Trophoblast cell (in vitro differentiated cells and primary cell): ENCODE measurements around the gene PIP5K1B.

ENCODE experiments used
- DNase-seq, 2 donors: peaks; one replicate each; pipeline ENCODE4 v3.0.0-alpha.2; 2016
- H2AFZ ChIP-seq: 2 replicates; pipeline ENCODE4 v1.6.1; 2013; ENCODE audit warnings: low read length, moderate library complexity, mild to moderate bottlenecking; ENCODE audit not compliant: insufficient read depth, poor library complexity
- H2AK5ac ChIP-seq: 2 replicates; pipeline ENCODE4 v1.6.1; 2013; ENCODE audit warnings: mild to moderate bottlenecking, low read length
- H2BK120ac ChIP-seq: 2 replicates; pipeline ENCODE4 v1.6.1; 2013; ENCODE audit warnings: low read length, mild to moderate bottlenecking, moderate library complexity; ENCODE audit not compliant: insufficient read depth, poor library complexity
- H2BK12ac ChIP-seq: 2 replicates; pipeline ENCODE4 v1.6.1; 2013; ENCODE audit warnings: mild to moderate bottlenecking, low read length, moderate library complexity
- H2BK5ac ChIP-seq: 2 replicates; pipeline ENCODE4 v1.6.1; 2013; ENCODE audit warnings: low read length, low read depth, moderate library complexity, mild to moderate bottlenecking; ENCODE audit not compliant: poor library complexity
- H3K14ac ChIP-seq: 2 replicates; pipeline ENCODE4 v1.6.1; 2013; ENCODE audit warnings: mild to moderate bottlenecking, low read length
- H3K18ac ChIP-seq: 2 replicates; pipeline ENCODE4 v1.6.1; 2013; ENCODE audit warnings: mild to moderate bottlenecking, low read length
- H3K23ac ChIP-seq: 2 replicates; pipeline ENCODE4 v1.6.1; 2013; ENCODE audit warnings: low read length
- H3K27ac ChIP-seq: 2 replicates; pipeline ENCODE4 v1.5.1; 2013; ENCODE audit warnings: low read depth, mild to moderate bottlenecking, inconsistent platforms, low read length, moderate library complexity
- H3K27me3 ChIP-seq: 2 replicates; pipeline ENCODE4 v1.6.1; 2013; ENCODE audit warnings: inconsistent platforms, mild to moderate bottlenecking, low read length, moderate library complexity; ENCODE audit not compliant: insufficient read depth
- H3K36me3 ChIP-seq, 2 experiments: 1 replicate in 1 of 2; 2 replicates in 1 of 2; pipeline ENCODE4 v1.6.1; 2013; ENCODE audit warnings: low read length in 2 of 2, mild to moderate bottlenecking in 2 of 2, moderate library complexity in 1 of 2; ENCODE audit not compliant: insufficient read depth in 2 of 2, control insufficient read depth in 1 of 2
- H3K4ac ChIP-seq: 2 replicates; pipeline ENCODE4 v1.6.1; 2013; ENCODE audit warnings: low read depth, mild to moderate bottlenecking, low read length, moderate library complexity
- H3K4me1 ChIP-seq, 2 experiments: 1 replicate in 1 of 2; 2 replicates in 1 of 2; pipeline ENCODE4 v1.6.1; 2013; ENCODE audit warnings: low read length in 2 of 2, mild to moderate bottlenecking in 2 of 2, moderate library complexity in 1 of 2; ENCODE audit not compliant: insufficient read depth in 2 of 2, control insufficient read depth in 1 of 2
- H3K4me2 ChIP-seq: 2 replicates; pipeline ENCODE4 v1.6.1; 2013; ENCODE audit warnings: inconsistent platforms, mild to moderate bottlenecking, low read length, moderate library complexity
- H3K4me3 ChIP-seq: 2 replicates; pipeline ENCODE4 v1.5.1; 2013; ENCODE audit warnings: mild to moderate bottlenecking, low read depth, low read length, inconsistent platforms
- H3K79me1 ChIP-seq: one replicate; pipeline ENCODE4 v1.6.1; 2013; ENCODE audit warnings: low read length
- H3K79me2 ChIP-seq: 2 replicates; pipeline ENCODE4 v1.6.1; 2013; ENCODE audit warnings: low read length, mild to moderate bottlenecking; ENCODE audit not compliant: control insufficient read depth, insufficient read depth, poor library complexity
- H3K9ac ChIP-seq: 2 replicates; pipeline ENCODE4 v1.6.1; 2013; ENCODE audit warnings: mild to moderate bottlenecking, low read length
- H3K9me3 ChIP-seq: 2 replicates; pipeline ENCODE4 v1.6.1; 2013; ENCODE audit warnings: low read depth, mild to moderate bottlenecking, control low read depth, inconsistent platforms, low read length; ENCODE audit not compliant: insufficient read depth
- H4K12ac ChIP-seq: 2 replicates; pipeline ENCODE4 v1.6.1; 2013; ENCODE audit warnings: low read depth, mild to moderate bottlenecking, low read length, moderate library complexity
- H4K8ac ChIP-seq: 2 replicates; pipeline ENCODE4 v1.6.1; 2013; ENCODE audit warnings: low read depth, mild to moderate bottlenecking, low read length, moderate library complexity
- H4K91ac ChIP-seq: one replicate; pipeline ENCODE4 v1.6.1; 2013; ENCODE audit warnings: low read depth, mild to moderate bottlenecking, low read length, moderate library complexity
- whole genome bisulfite sequencing: extraction: QIAGEN DNeasy Blood & Tissue Kit; methylation state at CpG from one replicate; pipeline ENCODE4 v1.1.7; 2013; ENCODE audit warnings: missing lambda C conversion rate; ENCODE audit not compliant: insufficient read length, insufficient coverage; ENCODE audit errors: extremely low coverage; 5-methylcytosine and 5-hydroxymethylcytosine counted together

Gene PIP5K1B

DNA sequence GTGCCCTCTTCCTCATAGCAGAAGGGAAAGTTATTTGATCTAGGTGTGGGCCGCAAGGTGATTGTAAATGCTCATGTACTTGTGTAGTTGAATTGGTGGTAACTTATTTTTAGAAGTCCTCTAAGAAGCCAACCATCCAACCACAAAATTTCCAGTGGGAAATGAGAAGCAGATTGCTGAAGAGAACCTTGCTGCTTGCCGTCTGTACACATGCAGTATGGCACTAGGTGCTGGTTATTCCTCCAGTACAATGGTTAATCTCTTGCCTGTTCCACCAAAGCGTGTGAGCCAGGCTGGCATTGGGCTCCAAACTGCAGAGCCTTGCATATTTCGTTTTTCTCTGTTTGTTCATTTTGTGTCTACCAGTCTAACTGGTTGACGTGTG is 28.0 kb downstream of the PIP5K1B start:
- no peak overlapping the region for H3K18ac ChIP-seq
- H3K9ac ChIP-seq = no peak overlapping the region
- peak in 1 of 2 donors; percentile 38 for DNase-seq
- WGBS = no CpG with 5 or more reads among the region's 5 CpGs
- H3K79me1 ChIP-seq = no peaks in the 10 kb centered on the region
- no peaks in the 10 kb centered on the region for H3K4me1 ChIP-seq
- H3K4me3 ChIP-seq = no peak overlapping the region
- no peaks in the 10 kb centered on the region for H3K27me3 ChIP-seq
- no peak overlapping the region for H3K27ac ChIP-seq
- no peak overlapping the region for H4K91ac ChIP-seq
- H2BK120ac ChIP-seq = no peak overlapping the region
- no peak overlapping the region for H2BK5ac ChIP-seq
- no peak overlapping the region for H3K4ac ChIP-seq
- H2BK12ac ChIP-seq = no peak overlapping the region
- no peak overlapping the region for H2AFZ ChIP-seq
- no peak overlapping the region for H3K4me2 ChIP-seq
- no peak overlapping the region for H4K12ac ChIP-seq
- no peaks in the 10 kb centered on the region for H3K36me3 ChIP-seq
- H3K9me3 ChIP-seq = no peaks in the 10 kb centered on the region
- H2AK5ac ChIP-seq = no peak overlapping the region
- no peak overlapping the region for H4K8ac ChIP-seq
- no peaks in the 10 kb centered on the region for H3K79me2 ChIP-seq
- H3K14ac ChIP-seq = no peak overlapping the region
- no peak overlapping the region for H3K23ac ChIP-seq

DNA sequence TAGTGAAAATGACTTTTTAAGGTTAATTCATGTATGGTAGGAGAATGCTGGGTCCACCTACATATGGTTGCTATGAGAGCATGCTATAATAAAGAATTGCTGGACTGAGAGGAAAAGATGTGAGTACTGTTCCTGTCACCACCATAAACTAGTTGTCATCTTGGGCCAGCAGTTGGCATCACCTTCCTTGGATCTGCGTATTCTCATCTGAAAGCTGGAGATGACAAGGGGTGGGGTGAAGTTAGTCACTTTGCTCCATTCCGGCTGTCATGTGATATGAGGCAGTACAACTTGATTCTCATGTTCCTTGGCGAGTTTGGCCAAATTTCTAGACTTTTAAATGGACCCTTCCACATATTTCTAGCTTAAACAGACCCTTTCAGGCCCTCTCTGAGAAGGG is 33.3 kb downstream of the PIP5K1B start:
- Histone ChIP-seq H2BK120ac (no peak overlapping the region), H3K4me2 (no peak overlapping the region), H4K12ac (no peak overlapping the region), H3K4me1 (peaks cover 3 to 4% of the 10 kb centered on the region in 2 experiments), H3K14ac (no peak overlapping the region), H3K79me1 (no peaks in the 10 kb centered on the region), H2BK5ac (no peak overlapping the region), H4K8ac (no peak overlapping the region), H3K27ac (no peak overlapping the region), H3K4ac (no peak overlapping the region), H3K36me3 (no peaks in the 10 kb centered on the region), H3K9me3 (no peaks in the 10 kb centered on the region), H3K23ac (no peak overlapping the region), H3K79me2 (no peaks in the 10 kb centered on the region), H3K9ac (no peak overlapping the region), H3K27me3 (no peaks in the 10 kb centered on the region), H3K4me3 (no peak overlapping the region), H2AK5ac (no peak overlapping the region), H4K91ac (no peak overlapping the region), H3K18ac (no peak overlapping the region), H2BK12ac (no peak overlapping the region), H2AFZ (no peak overlapping the region)
- WGBS = no CpG with 5 or more reads among the region's 3 CpGs
- no peak for DNase-seq

DNA sequence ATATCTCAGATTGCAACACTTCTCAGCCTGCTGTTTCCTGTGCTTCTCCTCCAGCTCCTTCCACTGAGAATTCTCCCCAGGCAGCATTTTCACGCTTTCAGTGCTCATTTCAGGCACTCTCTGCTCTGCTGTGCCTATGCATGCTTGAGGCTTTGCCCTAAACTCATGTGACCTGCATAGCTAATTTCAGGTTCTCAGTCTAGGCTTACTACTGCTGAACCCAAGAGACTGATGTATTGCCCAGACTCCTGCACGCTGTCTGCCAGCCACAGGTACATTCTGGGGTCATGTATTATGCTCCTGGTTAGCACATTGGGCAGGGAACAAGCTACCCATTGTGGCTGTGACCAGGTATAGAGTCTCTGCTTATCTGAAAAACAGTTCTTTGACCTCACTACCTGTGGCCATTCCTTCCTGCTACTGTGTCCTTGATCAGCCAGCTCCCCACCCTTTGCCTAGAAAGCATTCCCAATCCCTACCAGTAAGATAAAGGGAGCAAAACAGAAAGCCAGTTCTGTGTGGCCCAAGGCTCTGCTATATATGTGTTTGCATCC is 34.7 kb downstream of the PIP5K1B start:
- no peaks in the 10 kb centered on the region for H3K36me3 ChIP-seq

DNA sequence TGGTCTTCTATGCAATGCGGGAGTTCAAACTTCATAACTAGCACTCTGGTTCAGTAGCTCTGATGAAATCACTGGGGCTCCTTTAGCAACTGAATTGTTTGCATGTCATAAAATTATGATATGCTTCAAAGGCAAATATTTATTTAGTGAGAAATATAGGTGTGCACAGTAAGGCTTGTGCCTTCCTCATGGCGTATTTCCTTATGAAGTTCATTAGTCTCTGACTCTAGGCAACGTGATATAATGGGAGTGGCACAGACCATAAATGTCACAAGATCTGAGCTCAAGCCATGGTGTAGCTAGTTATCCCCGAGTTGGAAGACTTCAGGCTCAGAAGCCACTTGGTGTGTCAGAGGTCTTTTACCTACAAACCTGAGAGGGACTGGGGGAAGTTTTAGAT is 35.5 kb downstream of the PIP5K1B start:
- H3K14ac ChIP-seq = no peak overlapping the region
- H3K9me3 ChIP-seq = no peaks in the 10 kb centered on the region
- H3K27me3 ChIP-seq = no peaks in the 10 kb centered on the region
- H3K4me1 ChIP-seq = peaks cover 3 to 8% of the 10 kb centered on the region in 2 experiments
- H2BK5ac ChIP-seq = no peak overlapping the region
- H3K18ac ChIP-seq = no peak overlapping the region
- H4K8ac ChIP-seq = no peak overlapping the region
- no peaks in the 10 kb centered on the region for H3K79me1 ChIP-seq
- no peak overlapping the region for H3K4me3 ChIP-seq
- no peak overlapping the region for H3K23ac ChIP-seq
- peak in 1 of 2 donors; percentile 77 for DNase-seq
- no peak overlapping the region for H3K27ac ChIP-seq
- no peak overlapping the region for H3K4ac ChIP-seq
- no peak overlapping the region for H2AFZ ChIP-seq
- no peak overlapping the region for H3K4me2 ChIP-seq
- no CpG with 5 or more reads among the region's 4 CpGs for WGBS
- H3K9ac ChIP-seq = no peak overlapping the region
- no peak overlapping the region for H4K91ac ChIP-seq
- H3K79me2 ChIP-seq = no peaks in the 10 kb centered on the region
- H2BK12ac ChIP-seq = no peak overlapping the region
- H2BK120ac ChIP-seq = no peak overlapping the region
- no peak overlapping the region for H4K12ac ChIP-seq
- no peak overlapping the region for H2AK5ac ChIP-seq
- H3K36me3 ChIP-seq = no peaks in the 10 kb centered on the region

More for the DNA sequence above, 34.7 kb downstream of the PIP5K1B start:
- peaks cover 3 to 4% of the 10 kb centered on the region in 2 experiments for H3K4me1 ChIP-seq
- H2BK120ac ChIP-seq = no peak overlapping the region
- H4K91ac ChIP-seq = no peak overlapping the region
- H3K4me2 ChIP-seq = no peak overlapping the region
- DNase-seq = peak; percentile 27 to 52
- no peak overlapping the region for H4K12ac ChIP-seq
- peak overlapping the region; percentile 12 for H2AFZ ChIP-seq
- no peaks in the 10 kb centered on the region for H3K79me2 ChIP-seq
- H3K27me3 ChIP-seq = no peaks in the 10 kb centered on the region
- no peaks in the 10 kb centered on the region for H3K79me1 ChIP-seq
- H3K14ac ChIP-seq = no peak overlapping the region
- no peak overlapping the region for H3K4ac ChIP-seq
- no peak overlapping the region for H3K23ac ChIP-seq
- H3K9me3 ChIP-seq = no peaks in the 10 kb centered on the region
- H2BK12ac ChIP-seq = no peak overlapping the region
- no CpG with 5 or more reads among the region's 2 CpGs for WGBS
- no peak overlapping the region for H3K27ac ChIP-seq
- no peak overlapping the region for H3K4me3 ChIP-seq
- no peak overlapping the region for H4K8ac ChIP-seq
- no peak overlapping the region for H3K9ac ChIP-seq
- no peak overlapping the region for H3K18ac ChIP-seq
- H2AK5ac ChIP-seq = no peak overlapping the region
- no peak overlapping the region for H2BK5ac ChIP-seq
